K562 (cell line): ENCODE data around the gene SLC25A45. TPM values are rescaled to one million over a fixed set of nuclear protein-coding genes. Genes with fewer than 3 reads are reported as not detected.

Experiments
- ATAC-seq: fragments of 200-7000 bp; cut with Tn5 transposase; 3 replicates; pipeline ENCODE4 v1.9.1; 2020; ENCODE audit warnings: moderate library complexity
- BruUV-seq: library from RNA; stranded (reverse); fragments of 400-500 nt; replicated peaks from 2 replicates; lab custom pipeline; 2021; lab: Mats Ljungman, UMichigan
- CTCF ChIA-PET: fragments of 300-600 bp; formaldehyde crosslinking; extraction: SDS; loops from one replicate; lab custom pipeline; 2021; ENCODE audit warnings: low intra/inter-chr PET ratio; lab: Yijun Ruan, JAX
- POLR2A ChIA-PET: fragments of 300-600, 350-650 bp; sonication (Branson Sonifier 250); formaldehyde crosslinking; extraction: SDS; loops from one replicate; lab custom pipeline; 2021; ENCODE audit warnings: antibody characterized with exemption, inconsistent platforms; lab: Yijun Ruan, JAX
- DNase-seq, 4 experiments: peaks; one replicate each; pipeline versions ENCODE4 v3.0.0 to v3.0.0-alpha.2; 2011 to 2018; ENCODE audit warnings: low spot score in 3 of 4, mixed read lengths in 3 of 4; ENCODE audit errors: extremely low read depth in 1 of 4
- FAIRE-seq: peaks from 2 replicates; lab custom pipeline; 2011; peaks lifted over from hg19 to GRCh38; lab: Jason Lieb, UNC
- H2AFZ ChIP-seq: 2 replicates; pipeline ENCODE4 v1.6.0; 2011; ENCODE audit warnings: low read depth, low read length, control low read depth, inconsistent platforms
- H3K27ac ChIP-seq: fragments of 200-600 bp; 3 replicates; pipeline ENCODE4 v1.8.0; 2011; ENCODE audit warnings: low read depth, mild to moderate bottlenecking, control low read depth, inconsistent platforms, low read length, moderate library complexity, mixed read lengths; ENCODE audit errors: extremely low read depth
- H3K27me3 ChIP-seq, 2 experiments: fragments of 300-600 bp in 1 of 2; 2 replicates in 1 of 2; 3 replicates in 1 of 2; pipeline versions ENCODE4 v1.6.0 to v1.8.0; 2011; ENCODE audit warnings: inconsistent platforms in 2 of 2, low read length in 2 of 2, mild to moderate bottlenecking in 1 of 2, mixed read lengths in 1 of 2, moderate library complexity in 1 of 2; ENCODE audit not compliant: control insufficient read depth in 2 of 2, insufficient read depth in 2 of 2
- H3K36me3 ChIP-seq: fragments of 300-600 bp; 3 replicates; pipeline ENCODE4 v1.8.0; 2011; ENCODE audit warnings: mild to moderate bottlenecking, low read length, inconsistent platforms; ENCODE audit not compliant: control insufficient read depth, insufficient read depth
- H3K4me1 ChIP-seq, 2 experiments: fragments of 200-600 bp in 1 of 2; replicated peaks in 1 of 2; 2 replicates in 1 of 2; 3 replicates in 1 of 2; pipeline versions ENCODE4 v1.5.1 to v1.8.0; 2011; ENCODE audit warnings: inconsistent platforms in 2 of 2, low read length in 2 of 2, mild to moderate bottlenecking in 1 of 2, mixed read lengths in 1 of 2, moderate library complexity in 1 of 2; ENCODE audit not compliant: control insufficient read depth in 2 of 2, insufficient read depth in 2 of 2
- H3K4me2 ChIP-seq: 2 replicates; pipeline ENCODE4 v1.6.1; 2011; ENCODE audit warnings: low read length, control low read depth, inconsistent platforms, mixed read lengths; ENCODE audit not compliant: insufficient read depth
- H3K4me3 ChIP-seq: fragments of 200-600 bp; sonication (generic), shearing (Covaris generic); 2 replicates; pipeline ENCODE4 v1.5.1; 2016; ENCODE audit warnings: control low read depth, inconsistent platforms
- H3K79me2 ChIP-seq: fragments of 200-600 bp; 3 replicates; pipeline ENCODE4 v1.8.0; 2011; ENCODE audit warnings: low read length, inconsistent platforms; ENCODE audit not compliant: control insufficient read depth, insufficient read depth
- H3K9ac ChIP-seq, 2 experiments: 2 replicates each; pipeline versions ENCODE4 v1.6.0 to v1.6.1; 2011; ENCODE audit warnings: low read depth in 2 of 2, low read length in 2 of 2, control low read depth in 1 of 2, inconsistent platforms in 1 of 2, mild to moderate bottlenecking in 1 of 2, mixed read lengths in 1 of 2; ENCODE audit not compliant: insufficient read depth in 1 of 2
- H3K9me1 ChIP-seq: one replicate; pipeline ENCODE4 v1.6.0; 2011; ENCODE audit warnings: inconsistent platforms, mild to moderate bottlenecking, low read length, moderate library complexity; ENCODE audit not compliant: control insufficient read depth, insufficient read depth
- H3K9me3 ChIP-seq: replicated peaks from 2 replicates; pipeline ENCODE4 v1.5.1; 2011; ENCODE audit warnings: low read depth, low read length, inconsistent platforms; ENCODE audit not compliant: control insufficient read depth, insufficient read depth
- H4K20me1 ChIP-seq: replicated peaks from 2 replicates; pipeline ENCODE4 v1.6.1; 2011; ENCODE audit warnings: low read length, inconsistent platforms, mixed read lengths; ENCODE audit not compliant: control insufficient read depth, insufficient read depth
- CBX3 ChIP-seq, 2 experiments: IDR thresholded peaks; 1 replicate in 1 of 2; 2 replicates in 1 of 2; pipeline ENCODE4 v1.6.1; 2012; ENCODE audit warnings: inconsistent platforms in 2 of 2, low read length in 2 of 2, borderline replicate concordance in 1 of 2, control low read depth in 1 of 2
- FOXK2 ChIP-seq, 2 experiments: fragments of 450-650 bp; IDR thresholded peaks in 1 of 2; conservative IDR thresholded peaks in 1 of 2; 2 replicates each; pipeline ENCODE4 v1.6.1; 2016; ENCODE audit warnings: low read depth in 2 of 2, mild to moderate bottlenecking in 1 of 2
- KDM1A ChIP-seq, 2 experiments: fragments of 450-650 bp; IDR thresholded peaks; 2 replicates each; pipeline ENCODE4 v1.6.1; 2016; ENCODE audit warnings: mild to moderate bottlenecking in 2 of 2
- KLF13 ChIP-seq: fragments of 450-650 bp; IDR thresholded peaks from 2 replicates; pipeline ENCODE4 v1.6.1; 2016; ENCODE audit warnings: missing genetic modification characterization, low read depth, mild to moderate bottlenecking, missing compliant biosample characterization, moderate library complexity, borderline replicate concordance
- NCOA4 ChIP-seq: fragments of 450-650 bp; IDR thresholded peaks from 2 replicates; pipeline ENCODE4 v1.6.1; 2018; ENCODE audit warnings: mild to moderate bottlenecking; ENCODE audit not compliant: partially characterized antibody
- NUFIP1 ChIP-seq: fragments of 450-650 bp; IDR thresholded peaks from 2 replicates; pipeline ENCODE4 v1.6.1; 2018; ENCODE audit not compliant: partially characterized antibody
- PRMT5 ChIP-seq: sonication (generic); formaldehyde crosslinking; IDR thresholded peaks from 2 replicates; pipeline ENCODE4 v1.5.0; 2020; ENCODE audit warnings: missing genetic modification reagents
- SMC3 ChIP-seq: conservative IDR thresholded peaks from 2 replicates; pipeline ENCODE4 v1.6.1; 2011; ENCODE audit warnings: low read depth, low read length, improper control_type of control experiment; ENCODE audit not compliant: insufficient read depth
- SRF ChIP-seq, 2 experiments: fragments of 250-450, 450-650 bp in 1 of 2; sonication (Bioruptor Pico) in 1 of 2; sonication (generic) in 1 of 2; formaldehyde crosslinking; IDR thresholded peaks; 2 replicates each; pipeline versions ENCODE4 v1.5.0 to v1.5.1; 2020 to 2022; ENCODE audit warnings: mild to moderate bottlenecking in 1 of 2, missing genetic modification reagents in 1 of 2
- THRAP3 ChIP-seq: fragments of 450-650 bp; IDR thresholded peaks from 2 replicates; pipeline ENCODE4 v1.6.1; 2016; ENCODE audit warnings: mild to moderate bottlenecking, inconsistent platforms, borderline replicate concordance
- TRIM28 ChIP-seq: fragments of 450-650 bp; IDR thresholded peaks from 2 replicates; pipeline ENCODE4 v1.6.1; 2017
- ZBTB33 ChIP-seq: sonication (generic); formaldehyde crosslinking; IDR thresholded peaks from 2 replicates; pipeline ENCODE4 v1.8.1; 2023; ENCODE audit warnings: mild to moderate bottlenecking, missing genetic modification reagents
- ZNF121 ChIP-seq: sonication (generic); formaldehyde crosslinking; conservative IDR thresholded peaks from 2 replicates; pipeline ENCODE4 v1.8.0; 2022; ENCODE audit warnings: missing genetic modification reagents
- ZNF282 ChIP-seq: sonication (generic); formaldehyde crosslinking; IDR thresholded peaks from 2 replicates; pipeline ENCODE4 v1.8.1; 2023; ENCODE audit warnings: missing genetic modification reagents
- WGBS: fragments of 100-300 bp; shearing (Covaris generic); methylation state at CpG from one replicate; pipeline ENCODE4 v1.1.6; 2016; ENCODE audit warnings: low coverage, mixed read lengths; ENCODE audit not compliant: insufficient coverage; ENCODE audit errors: missing lambda C conversion rate; 5-methylcytosine and 5-hydroxymethylcytosine counted together
- in situ Hi-C: fragments of 300-500 bp; cut with MboI; formaldehyde crosslinking; loops from 4 replicates; pipeline ENCODE4 v1.15.0; 2018; ENCODE audit warnings: inconsistent platforms, mixed read lengths
- intact Hi-C: fragments of 100-400 bp; cut with micrococcal nuclease; formaldehyde crosslinking; loops from 2 replicates; pipeline ENCODE4 v1.14.2; 2022
- polyA plus RNA-seq, 8 experiments: library from polyadenylated mRNA; depleted of rRNA in 4 of 8; stranded (reverse) in 5 of 8; unstranded in 3 of 8; fragments of >200 nt; fragmentation: Nextera tagmentation in 2 of 8; fragmentation: Illumina TruSeq in 1 of 8; extraction: Ambion mirVana in 2 of 8; extraction: Trizol in 1 of 8; gene quantifications; 2 replicates each; pipeline versions ENCODE4 v1.2.1 to v1.2.3, GENCODE V29; 2011 to 2014; ENCODE audit warnings: inconsistent platforms in 1 of 8, missing spikeins in 1 of 8
- total RNA-seq, 7 experiments: library from RNA; depleted of rRNA in 6 of 7; stranded (reverse); fragments of >200 nt in 6 of 7; fragmentation: Illumina TruSeq in 2 of 7; extraction: Trizol in 2 of 7; gene quantifications; 2 replicates each; pipeline versions ENCODE4 v1.2.1 to v1.2.3, GENCODE V29; 2011 to 2021; ENCODE audit warnings: low replicate concordance in 1 of 7

Gene SLC25A45
- total and polyA plus RNA-seq, 9 of the 15 experiments (the other 6 are each of a cell fraction or from before 2014, with no cell fraction given): 0.15 to 2.3 (median 0.68) TPM

- Histone ChIP-seq H3K36me3 (peaks cover 2% of the 10 kb centered on the region), H4K20me1 (no peaks in the 10 kb centered on the region), H3K4me3 (no peak overlapping the region), H3K9me3 (no peaks in the 10 kb centered on the region), H3K4me1 (peaks cover 10 to 17% of the 10 kb centered on the region in 2 experiments; a peak in 4 of 5 replicates), H3K4me2 (no peak overlapping the region), H2AFZ (peak overlapping the region; percentile 89), H3K79me2 (peaks cover 22% of the 10 kb centered on the region)
- no peak for DNase-seq
- POLR2A ChIA-PET: interaction anchor here (1.0 to 8.2 kb wide), 9 partner anchors 8 to 173 kb away, joined by 3 to 119 read pairs (median 5); partner anchors contain the start of gene MALAT1
- no peak for TF ChIP-seq SRF (CRISPR knock-in tag; IDR thresholded peaks at IDR 0.05)
- peak in 1 of 2 experiments; percentile 63; a peak in 3 of 4 replicates for TF ChIP-seq KDM1A (IDR thresholded peaks at IDR 0.05)
- TF ChIP-seq KLF13 (tag): no peak
- TF ChIP-seq PRMT5: no peak
- TF ChIP-seq CBX3 (IDR thresholded peaks at IDR 0.05; ENCODE audit: borderline replicate concordance in 1 of 2, low read length in 2 of 2): no peak
- no peak for TF ChIP-seq FOXK2 (conservative IDR thresholded peaks at IDR 0.05 in 1 of 2, IDR thresholded peaks at IDR 0.05 in 1 of 2; ENCODE audit: low read depth in 2 of 2)
- no peak for TF ChIP-seq NUFIP1
- peak; percentile 44; the same call in 1 of the 2 replicates for TF ChIP-seq ZBTB33 (CRISPR knock-in tag)
- no peak for TF ChIP-seq SMC3
- TF ChIP-seq ZNF282 (CRISPR knock-in tag): no peak
- TF ChIP-seq TRIM28: no peak
- no peak for TF ChIP-seq THRAP3
- TF ChIP-seq ZNF121 (CRISPR knock-in tag): peak; percentile 87
- TF ChIP-seq NCOA4: no peak
- TF ChIP-seq, all 486 proteins: peak for 3
- H3K27ac ChIP-seq: no peak overlapping the region
- in situ Hi-C loops (no loop called here), intact Hi-C loops (loop anchor here (1.0 to 2.0 kb wide), 3 partner anchors 14 to 126 kb away; no protein-coding TSS in a partner anchor)
- H3K9ac ChIP-seq: no peak overlapping the region
- H3K27me3 ChIP-seq: no peaks in the 10 kb centered on the region
- CTCF ChIA-PET: interaction anchor here (1.0 to 2.2 kb wide), 4 partner anchors 14 to 126 kb away, joined by 5 to 26 read pairs (median 6); no protein-coding TSS in a partner anchor
- no peak for ATAC-seq
- no TSS peak for BruUV-seq
- 55% methylated on average over 7 of the region's 7 CpGs for WGBS
- FAIRE-seq: no peak
- no peaks in the 10 kb centered on the region for H3K9me1 ChIP-seq
These were observed 51.9 kb downstream of the SLC25A45 start for GRCh38 chr11:65330544-65330943.
